ENCODE measurements around the gene KCNIP4.

Gene KCNIP4

DNA sequence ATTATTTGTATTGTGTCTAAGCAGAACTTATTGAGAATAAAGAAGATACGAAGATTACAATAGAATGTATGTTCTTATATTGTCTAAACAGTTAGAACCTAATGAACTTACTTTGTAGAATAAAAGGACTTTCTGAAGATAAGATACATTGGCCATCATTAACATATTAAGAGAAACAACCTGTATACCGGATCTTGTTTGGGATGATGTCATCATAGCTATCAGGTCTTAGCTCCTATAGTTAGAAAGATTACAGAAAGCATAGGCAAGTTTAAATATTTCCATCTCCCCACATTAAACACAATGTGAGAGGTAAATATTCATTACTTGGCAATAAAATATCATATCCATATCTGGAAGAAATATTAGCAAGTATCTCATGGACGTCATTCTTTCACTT, 966.0 kb downstream of the KCNIP4 start:
- H3K4me2 ChIP-seq (ENCODE audit: low read depth, low read length, poor library complexity, severe bottlenecking) = no peak overlapping the region
- H3K4me3 ChIP-seq (ENCODE audit: low read length, poor library complexity, severe bottlenecking) = no peak overlapping the region
- no peaks in the 10 kb centered on the region for H3F3A ChIP-seq (ENCODE audit: low read depth)
- no peaks in the 10 kb centered on the region for H4K20me1 ChIP-seq (ENCODE audit: insufficient read depth, low read length, poor library complexity, severe bottlenecking)
- no peaks in the 10 kb centered on the region for H3K4me1 ChIP-seq (ENCODE audit: insufficient read depth, low read length, poor library complexity, severe bottlenecking)
- no peaks in the 10 kb centered on the region for H3K27me3 ChIP-seq (ENCODE audit: insufficient read depth, low read length, poor library complexity, severe bottlenecking)
- H3K36me3 ChIP-seq (ENCODE audit: insufficient read depth, low read length) = no peaks in the 10 kb centered on the region
- no peak for TF ChIP-seq EZH2phosphoT487 (IDR thresholded peaks at IDR 0.05; ENCODE audit: borderline replicate concordance)
- TF ChIP-seq, protein P1, sequence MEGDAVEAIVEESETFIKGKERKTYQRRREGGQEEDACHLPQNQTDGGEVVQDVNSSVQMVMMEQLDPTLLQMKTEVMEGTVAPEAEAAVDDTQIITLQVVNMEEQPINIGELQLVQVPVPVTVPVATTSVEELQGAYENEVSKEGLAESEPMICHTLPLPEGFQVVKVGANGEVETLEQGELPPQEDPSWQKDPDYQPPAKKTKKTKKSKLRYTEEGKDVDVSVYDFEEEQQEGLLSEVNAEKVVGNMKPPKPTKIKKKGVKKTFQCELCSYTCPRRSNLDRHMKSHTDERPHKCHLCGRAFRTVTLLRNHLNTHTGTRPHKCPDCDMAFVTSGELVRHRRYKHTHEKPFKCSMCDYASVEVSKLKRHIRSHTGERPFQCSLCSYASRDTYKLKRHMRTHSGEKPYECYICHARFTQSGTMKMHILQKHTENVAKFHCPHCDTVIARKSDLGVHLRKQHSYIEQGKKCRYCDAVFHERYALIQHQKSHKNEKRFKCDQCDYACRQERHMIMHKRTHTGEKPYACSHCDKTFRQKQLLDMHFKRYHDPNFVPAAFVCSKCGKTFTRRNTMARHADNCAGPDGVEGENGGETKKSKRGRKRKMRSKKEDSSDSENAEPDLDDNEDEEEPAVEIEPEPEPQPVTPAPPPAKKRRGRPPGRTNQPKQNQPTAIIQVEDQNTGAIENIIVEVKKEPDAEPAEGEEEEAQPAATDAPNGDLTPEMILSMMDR (conservative IDR thresholded peaks at IDR 0.05; ENCODE audit: low read length) = no peak
- no peak overlapping the region for H3K9ac ChIP-seq (ENCODE audit: low read depth, low read length, poor library complexity, severe bottlenecking)
- no peaks in the 10 kb centered on the region for H3K9me3 ChIP-seq (ENCODE audit: insufficient read depth, low read depth, low read length)
- no peaks in the 10 kb centered on the region for H3K9me2 ChIP-seq (replicated peaks; ENCODE audit: low read depth, low read length)
- no peak overlapping the region for H2AFZ ChIP-seq (ENCODE audit: low read length)
- no peaks in the 10 kb centered on the region for H3K79me2 ChIP-seq (ENCODE audit: insufficient read depth, low read length)

DNA sequence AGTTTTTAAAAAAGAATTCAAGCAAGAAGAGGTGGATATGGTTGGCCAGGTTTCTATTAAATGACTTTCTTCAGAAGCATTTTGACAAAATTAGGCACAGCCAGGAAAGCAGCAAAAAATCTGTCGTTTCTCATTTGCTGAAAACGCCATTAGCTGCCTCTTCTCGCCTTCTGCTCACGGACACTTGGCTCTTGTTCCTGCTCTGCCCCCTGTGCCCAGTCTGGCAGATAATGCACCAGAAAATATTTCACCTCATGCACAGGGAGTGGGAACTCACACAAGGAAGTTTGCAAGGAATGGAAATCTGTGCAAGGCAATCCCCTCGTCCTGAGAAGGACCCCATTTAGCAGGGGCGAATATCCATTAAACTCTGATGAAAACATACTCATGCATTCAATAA, 988.3 kb downstream of the KCNIP4 start:
- no peak overlapping the region for H3K9ac ChIP-seq (ENCODE audit: low read depth, low read length, poor library complexity, severe bottlenecking)
- no peaks in the 10 kb centered on the region for H3K9me2 ChIP-seq (replicated peaks; ENCODE audit: low read depth, low read length)
- no peak overlapping the region for H3K4me3 ChIP-seq (ENCODE audit: low read length, poor library complexity, severe bottlenecking)
- H4K20me1 ChIP-seq (ENCODE audit: insufficient read depth, low read length, poor library complexity, severe bottlenecking) = no peaks in the 10 kb centered on the region
- H3K9me3 ChIP-seq (ENCODE audit: insufficient read depth, low read depth, low read length) = no peaks in the 10 kb centered on the region; the same call in 1 of the 2 replicates
- no peaks in the 10 kb centered on the region for H3K79me2 ChIP-seq (ENCODE audit: insufficient read depth, low read length)
- no peaks in the 10 kb centered on the region for H3F3A ChIP-seq (ENCODE audit: low read depth)
- no peak for TF ChIP-seq EZH2phosphoT487 (IDR thresholded peaks at IDR 0.05; ENCODE audit: borderline replicate concordance)
- TF ChIP-seq, protein P1 (conservative IDR thresholded peaks at IDR 0.05; ENCODE audit: low read length) = no peak
- no peaks in the 10 kb centered on the region for H3K27me3 ChIP-seq (ENCODE audit: insufficient read depth, low read length, poor library complexity, severe bottlenecking)
- H3K4me2 ChIP-seq (ENCODE audit: low read depth, low read length, poor library complexity, severe bottlenecking) = no peak overlapping the region
- no peak overlapping the region for H2AFZ ChIP-seq (ENCODE audit: low read length)
- no peaks in the 10 kb centered on the region for H3K36me3 ChIP-seq (ENCODE audit: insufficient read depth, low read length)
- H3K4me1 ChIP-seq (ENCODE audit: insufficient read depth, low read length, poor library complexity, severe bottlenecking) = no peaks in the 10 kb centered on the region

DNA sequence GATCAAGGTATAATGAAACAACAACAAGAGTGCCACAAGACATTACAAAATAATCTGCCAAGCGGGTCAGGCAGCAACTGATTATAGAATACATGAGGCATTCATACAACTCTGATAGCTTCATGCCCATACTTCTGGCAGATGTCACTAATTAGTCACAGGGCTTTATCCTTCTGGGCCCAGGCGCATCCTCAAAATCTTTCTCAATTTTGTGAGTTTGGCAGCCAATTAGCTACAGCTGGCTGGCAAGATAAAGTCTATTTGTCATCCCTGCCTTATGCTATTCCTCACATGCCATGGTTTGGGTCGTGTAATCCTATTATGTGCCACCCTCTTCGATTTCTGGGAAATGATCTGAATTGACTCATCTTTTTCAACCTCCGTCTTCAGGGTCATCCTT, 994.0 kb downstream of the KCNIP4 start:
- H3K4me1 ChIP-seq (ENCODE audit: insufficient read depth, low read length, poor library complexity, severe bottlenecking) = no peaks in the 10 kb centered on the region
- H3K79me2 ChIP-seq (ENCODE audit: insufficient read depth, low read length) = no peaks in the 10 kb centered on the region
- H4K20me1 ChIP-seq (ENCODE audit: insufficient read depth, low read length, poor library complexity, severe bottlenecking) = no peaks in the 10 kb centered on the region
- no peak for TF ChIP-seq EZH2phosphoT487 (IDR thresholded peaks at IDR 0.05; ENCODE audit: borderline replicate concordance)
- TF ChIP-seq, protein P1 (conservative IDR thresholded peaks at IDR 0.05; ENCODE audit: low read length) = no peak
- H3K9me2 ChIP-seq (replicated peaks; ENCODE audit: low read depth, low read length) = no peaks in the 10 kb centered on the region
- no peaks in the 10 kb centered on the region; the same call in 1 of the 2 replicates for H3K9me3 ChIP-seq (ENCODE audit: insufficient read depth, low read depth, low read length)
- H3K4me2 ChIP-seq (ENCODE audit: low read depth, low read length, poor library complexity, severe bottlenecking) = no peak overlapping the region
- no peaks in the 10 kb centered on the region for H3F3A ChIP-seq (ENCODE audit: low read depth)
- H3K27me3 ChIP-seq (ENCODE audit: insufficient read depth, low read length, poor library complexity, severe bottlenecking) = no peaks in the 10 kb centered on the region
- no peak overlapping the region for H3K9ac ChIP-seq (ENCODE audit: low read depth, low read length, poor library complexity, severe bottlenecking)
- no peak overlapping the region for H2AFZ ChIP-seq (ENCODE audit: low read length)
- no peak overlapping the region for H3K4me3 ChIP-seq (ENCODE audit: low read length, poor library complexity, severe bottlenecking)
- no peaks in the 10 kb centered on the region for H3K36me3 ChIP-seq (ENCODE audit: insufficient read depth, low read length)
